ENCODE data around the gene GRIP1.

GRIP1 gene

GRCh38 chr12:66563220-66563619, 115.7 kb downstream of the GRIP1 start:
- TF ChIP-seq CTCF (IDR thresholded peaks at IDR 0.05; ENCODE audit: insufficient read depth, low read length, missing control alignments), result no peak
- no peak for DNase-seq (ENCODE audit: low read depth, low spot score)
- POLR2A ChIA-PET, result no interaction called here
- H3K4me3 ChIP-seq (ENCODE audit: low read depth, low read length), result no peak overlapping the region
- CTCF ChIA-PET, result no interaction called here

GRCh38 chr12:66555113-66555512, 123.8 kb downstream of the GRIP1 start:
- CTCF ChIA-PET, result no interaction called here

GRCh38 chr12:66552716-66553115, 126.2 kb downstream of the GRIP1 start:
- POLR2A ChIA-PET, result no interaction called here
- CTCF ChIA-PET, result no interaction called here
- DNase-seq (ENCODE audit: low read depth, low spot score), result no peak
- H3K4me3 ChIP-seq (ENCODE audit: low read depth, low read length), result no peak overlapping the region
- TF ChIP-seq CTCF (IDR thresholded peaks at IDR 0.05; ENCODE audit: insufficient read depth, low read length, missing control alignments), result no peak

More at GRCh38 chr12:66555113-66555512, 123.8 kb downstream of the GRIP1 start:
- POLR2A ChIA-PET, result no interaction called here
- TF ChIP-seq CTCF (IDR thresholded peaks at IDR 0.05; ENCODE audit: insufficient read depth, low read length, missing control alignments), result no peak
- H3K4me3 ChIP-seq (ENCODE audit: low read depth, low read length), result no peak overlapping the region
- DNase-seq (ENCODE audit: low read depth, low spot score), result no peak

- ChIA-PET POLR2A (interaction anchor here (0.6 kb wide), 1 partner anchor 11 kb away, joined by 3 read pairs; no protein-coding TSS in a partner anchor), CTCF (no interaction called here)
- no peak for TF ChIP-seq CTCF (IDR thresholded peaks at IDR 0.05; ENCODE audit: insufficient read depth, low read length, missing control alignments)
- DNase-seq (ENCODE audit: low read depth, low spot score), result no peak
- H3K4me3 ChIP-seq (ENCODE audit: low read depth, low read length), result no peak overlapping the region
Measured at GRCh38 chr12:66550626-66551025, 128.2 kb downstream of the GRIP1 start.

- CTCF ChIA-PET, result interaction anchor here (1.2 kb wide), 1 partner anchor 9 kb away, joined by 3 read pairs; no protein-coding TSS in a partner anchor
- no peak for DNase-seq (ENCODE audit: low read depth, low spot score)
- no peak overlapping the region for H3K4me3 ChIP-seq (ENCODE audit: low read depth, low read length)
- POLR2A ChIA-PET, result no interaction called here
- no peak for TF ChIP-seq CTCF (IDR thresholded peaks at IDR 0.05; ENCODE audit: insufficient read depth, low read length, missing control alignments)
Measured at GRCh38 chr12:66549050-66549389, 129.9 kb downstream of the GRIP1 start.

GRCh38 chr12:66548338-66549049, 130.4 kb downstream of the GRIP1 start:
- CTCF ChIA-PET, result interaction anchor here (1.2 kb wide), 1 partner anchor 9 kb away, joined by 3 read pairs; no protein-coding TSS in a partner anchor
- no peak for DNase-seq (ENCODE audit: low read depth, low spot score)
- TF ChIP-seq CTCF (IDR thresholded peaks at IDR 0.05; ENCODE audit: insufficient read depth, low read length, missing control alignments), result no peak
- POLR2A ChIA-PET, result no interaction called here
- no peak overlapping the region for H3K4me3 ChIP-seq (ENCODE audit: low read depth, low read length)
